HFF-Myc (cell line): ENCODE results near the gene CXCL16.

Experiments
- DNase-seq: peaks from one replicate; pipeline ENCODE4 v3.0.0-alpha.2; 2011; ENCODE audit warnings: low read depth; ENCODE audit errors: extremely low read depth
- H3K4me3 ChIP-seq: replicated peaks from 2 replicates; pipeline ENCODE4 v1.5.1; 2011; ENCODE audit warnings: low read depth, mild to moderate bottlenecking, control low read depth, low read length
- CTCF ChIP-seq: IDR thresholded peaks from 2 replicates; pipeline ENCODE4 v1.5.1; 2012; ENCODE audit warnings: mild to moderate bottlenecking, low read depth, low read length, control low read depth; ENCODE audit errors: missing control alignments

CXCL16 gene

GRCh38 chr17:4724650-4725049, 15.1 kb downstream of the CXCL16 start:
- no peak for DNase-seq
- H3K4me3 ChIP-seq: no peak overlapping the region
- no peak for TF ChIP-seq CTCF

- H3K4me3 ChIP-seq: no peak overlapping the region
- no peak for TF ChIP-seq CTCF
- DNase-seq: no peak
These were observed 17.0 kb downstream of the CXCL16 start for GRCh38 chr17:4722678-4723240.

GRCh38 chr17:4721203-4722135, 18.3 kb downstream of the CXCL16 start:
- DNase-seq: no peak
- no peak overlapping the region for H3K4me3 ChIP-seq
- TF ChIP-seq CTCF: no peak

GRCh38 chr17:4720787-4721186, 18.9 kb downstream of the CXCL16 start:
- DNase-seq: no peak
- TF ChIP-seq CTCF: no peak
- H3K4me3 ChIP-seq: no peak overlapping the region

GRCh38 chr17:4719684-4720221, 20.0 kb downstream of the CXCL16 start:
- TF ChIP-seq CTCF: no peak
- no peak for DNase-seq
- no peak overlapping the region for H3K4me3 ChIP-seq

- no peak overlapping the region for H3K4me3 ChIP-seq
- no peak for TF ChIP-seq CTCF
- DNase-seq: no peak
These were observed 20.6 kb downstream of the CXCL16 start for GRCh38 chr17:4719146-4719545.
